DOHH2 (cell line): ENCODE measurements around the gene ATP6V0A1.
"Not testable (repeated sequence)": the region's sequence is repeated elsewhere in the genome, so short reads cannot be mapped to it uniquely, and the experiment has no call there.

ENCODE experiments used
- CTCF ChIP-seq: fragments of 200-600 bp; sonication (generic); IDR thresholded peaks from one replicate; pipeline ENCODE4 v1.5.1; 2014; ENCODE audit warnings: antibody characterized with exemption, mild to moderate bottlenecking, low read depth, low read length; ENCODE audit not compliant: poor library complexity, severe bottlenecking
- EZH2phosphoT487 ChIP-seq: fragments of 200-600 bp; sonication (generic); IDR thresholded peaks from 2 replicates; pipeline ENCODE4 v1.6.1; 2017; ENCODE audit warnings: borderline replicate concordance, mild to moderate bottlenecking, antibody characterized with exemption, low read length, moderate library complexity, mixed read lengths

- TF ChIP-seq CTCF, EZH2phosphoT487: not testable (repeated sequence)
Measured at GRCh38 chr17:42454987-42455386, 3.7 kb upstream of the ATP6V0A1 start.
